ENCODE measurements around the gene SPRR4.

GRCh38 chr1:152967201-152967600, 3.2 kb upstream of the SPRR4 start:
- no peak for TF ChIP-seq CTCF (IDR thresholded peaks at IDR 0.05)
- TF ChIP-seq POLR2A (IDR thresholded peaks at IDR 0.05), result no peak
